HEK293 (cell line): ENCODE data around the gene ANKRD22.

Experiments used
- CTCF ChIA-PET: fragments of 350-600 bp; formaldehyde crosslinking; extraction: SDS; loops from one replicate; lab custom pipeline; 2021; ENCODE audit warnings: antibody characterized with exemption; lab: Yijun Ruan, JAX
- POLR2A ChIA-PET: fragments of 300-600 bp; formaldehyde crosslinking; extraction: SDS; loops from one replicate; lab custom pipeline; 2020; ENCODE audit warnings: antibody characterized with exemption, inconsistent platforms; lab: Yijun Ruan, JAX
- H3K27ac ChIP-seq: fragments of 200-500 bp; sonication (Bioruptor generic); 2 replicates; pipeline ENCODE4 v1.5.1; 2014; ENCODE audit warnings: low read depth, low read length, control low read depth, inconsistent platforms; ENCODE audit errors: extremely low read depth
- H3K36me3 ChIP-seq, 2 experiments: fragments of 200-500 bp in 1 of 2; sonication (Bioruptor generic) in 1 of 2; 1 replicate in 1 of 2; 2 replicates in 1 of 2; pipeline ENCODE4 v1.5.1; 2014 to 2017; ENCODE audit warnings: inconsistent platforms in 2 of 2, low read length in 2 of 2; ENCODE audit not compliant: control insufficient read depth in 2 of 2, insufficient read depth in 1 of 2
- H3K4me1 ChIP-seq: fragments of 200-500 bp; sonication (Bioruptor generic); 2 replicates; pipeline ENCODE4 v1.5.1; 2014; ENCODE audit warnings: mild to moderate bottlenecking, low read length, inconsistent platforms; ENCODE audit not compliant: control insufficient read depth, insufficient read depth
- H3K4me3 ChIP-seq: 2 replicates; pipeline ENCODE4 v1.5.1; 2011; ENCODE audit warnings: low read depth, mild to moderate bottlenecking, control low read depth, low read length, moderate library complexity
- H3K9me3 ChIP-seq: fragments of 200-500 bp; sonication (Bioruptor generic); 2 replicates; pipeline ENCODE4 v1.5.1; 2014; ENCODE audit warnings: low read depth, low read length, inconsistent platforms; ENCODE audit not compliant: control insufficient read depth, insufficient read depth
- FEZF1 ChIP-seq: fragments of 450-650 bp; formaldehyde crosslinking; IDR thresholded peaks from 2 replicates; pipeline ENCODE4 v1.5.1; 2016; ENCODE audit warnings: missing biosample characterization, missing genetic modification characterization
- PRDM6 ChIP-seq: fragments of 450-650 bp; formaldehyde crosslinking; IDR thresholded peaks from 2 replicates; pipeline ENCODE4 v1.5.1; 2017; ENCODE audit warnings: missing biosample characterization, missing genetic modification characterization
- ZNF140 ChIP-seq: fragments of 450-650 bp; formaldehyde crosslinking; IDR thresholded peaks from 2 replicates; pipeline ENCODE4 v1.5.1; 2016; ENCODE audit warnings: missing biosample characterization, missing genetic modification characterization
- ZNF146 ChIP-seq: fragments of 450-650 bp; formaldehyde crosslinking; IDR thresholded peaks from 2 replicates; pipeline ENCODE4 v1.5.1; 2016; ENCODE audit warnings: missing biosample characterization, missing genetic modification characterization
- ZNF335 ChIP-seq: fragments of 450-650 bp; formaldehyde crosslinking; conservative IDR thresholded peaks from 2 replicates; pipeline ENCODE4 v1.5.1; 2016; ENCODE audit warnings: missing biosample characterization, missing genetic modification characterization
- ZNF391 ChIP-seq: fragments of 450-650 bp; formaldehyde crosslinking; IDR thresholded peaks from 2 replicates; pipeline ENCODE4 v1.5.1; 2016; ENCODE audit warnings: low read depth, missing biosample characterization, missing genetic modification characterization, borderline replicate concordance
- ZNF48 ChIP-seq: fragments of 450-650 bp; formaldehyde crosslinking; IDR thresholded peaks from 2 replicates; pipeline ENCODE4 v1.5.1; 2016; ENCODE audit warnings: missing biosample characterization, missing genetic modification characterization
- ZNF501 ChIP-seq: fragments of 450-650 bp; formaldehyde crosslinking; IDR thresholded peaks from 2 replicates; pipeline ENCODE4 v1.5.1; 2016; ENCODE audit warnings: missing biosample characterization, missing genetic modification characterization
- ZNF660 ChIP-seq: fragments of 450-650 bp; IDR thresholded peaks from 2 replicates; pipeline ENCODE4 v1.5.1; 2018; ENCODE audit warnings: missing biosample characterization, mild to moderate bottlenecking, missing genetic modification characterization
- ZNF664 ChIP-seq: fragments of 450-650 bp; formaldehyde crosslinking; IDR thresholded peaks from 2 replicates; pipeline ENCODE4 v1.5.1; 2016; ENCODE audit warnings: missing biosample characterization, missing genetic modification characterization
- ZNF792 ChIP-seq: fragments of 450-650 bp; formaldehyde crosslinking; IDR thresholded peaks from 2 replicates; pipeline ENCODE4 v1.5.1; 2016; ENCODE audit warnings: missing biosample characterization, missing genetic modification characterization
- ZSCAN5A ChIP-seq: fragments of 450-650 bp; formaldehyde crosslinking; IDR thresholded peaks from 2 replicates; pipeline ENCODE4 v1.5.1; 2016; ENCODE audit warnings: missing biosample characterization, missing genetic modification characterization
- TF ChIP-seq, protein P1 (sequence below): fragments of 450-650 bp; formaldehyde crosslinking; IDR thresholded peaks from 2 replicates; pipeline ENCODE4 v1.5.1; 2016; ENCODE audit warnings: missing biosample characterization, missing genetic modification characterization

The ANKRD22 gene

DNA sequence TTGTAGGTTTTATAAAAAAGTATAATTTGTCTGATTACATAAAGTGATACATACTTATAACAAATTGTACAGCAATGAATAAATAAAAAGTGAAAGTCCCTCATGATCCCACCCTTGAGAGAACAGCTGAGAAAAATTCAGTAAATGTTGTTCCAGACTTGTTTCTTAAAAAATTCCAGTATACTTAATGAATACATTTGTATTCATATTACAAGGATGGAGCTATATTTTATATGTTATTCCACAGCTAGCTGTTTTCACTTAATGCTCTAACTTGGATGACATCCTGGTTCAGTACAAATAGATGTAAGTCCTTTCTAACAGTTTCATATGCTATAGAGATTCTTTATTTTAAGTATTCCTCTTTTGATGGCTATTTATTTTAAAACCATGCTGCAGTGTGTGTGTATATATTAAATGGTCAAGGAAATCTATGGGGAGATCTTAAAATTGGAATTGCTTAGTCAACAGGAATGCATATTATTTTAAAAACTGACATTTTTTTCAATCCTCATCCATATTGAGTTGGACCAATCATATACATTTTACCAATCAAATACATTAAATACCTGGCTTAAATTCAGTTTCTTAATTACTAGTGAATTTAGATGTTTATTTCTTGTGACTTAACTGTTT is 37.3 kb upstream of the ANKRD22 start:
- no peaks in the 10 kb centered on the region for H3K36me3 ChIP-seq
- CTCF ChIA-PET: interaction anchor here (1.1 kb wide), 1 partner anchor 52 kb away, joined by 3 read pairs; no protein-coding TSS in a partner anchor
- no peak for TF ChIP-seq ZNF391 (tag by site-specific recombination)
- TF ChIP-seq, all 188 proteins: peak for 0
- Histone ChIP-seq H3K9me3 (no peaks in the 10 kb centered on the region), H3K4me3 (no peak overlapping the region), H3K4me1 (peaks cover 20% of the 10 kb centered on the region), H3K27ac (no peak overlapping the region)
- POLR2A ChIA-PET: interaction anchor here (1.3 kb wide), 1 partner anchor 9 kb away, joined by 3 read pairs; no protein-coding TSS in a partner anchor

DNA sequence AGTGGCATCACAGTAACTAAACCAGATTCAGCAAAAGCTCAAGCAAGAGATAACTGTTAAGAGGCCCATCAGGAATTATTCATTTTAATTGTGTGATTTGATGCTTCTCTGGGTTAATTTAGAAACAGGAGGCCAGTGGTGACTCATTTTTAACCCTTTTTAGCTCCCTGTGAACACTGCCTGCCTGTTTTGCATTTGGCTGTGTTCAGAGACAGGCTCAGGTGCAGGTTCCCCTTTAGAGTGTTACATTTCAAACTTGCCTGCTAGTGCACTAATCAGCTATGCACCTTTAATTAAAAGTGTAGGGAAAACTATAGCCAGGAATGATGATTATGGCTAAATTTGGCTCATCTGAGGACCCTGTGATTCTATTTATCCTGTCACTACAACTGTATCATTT is 34.9 kb upstream of the ANKRD22 start:
- Histone ChIP-seq H3K36me3 (no peaks in the 10 kb centered on the region), H3K27ac (no peak overlapping the region)
- ChIA-PET CTCF (interaction anchor here (1.1 to 1.3 kb wide), 2 partner anchors 35 to 46 kb away, joined by 3 to 5 read pairs; partner anchors contain the start of gene ANKRD22), POLR2A (no interaction called here)
- TF ChIP-seq ZNF335 (tag by site-specific recombination): peak; percentile 59
- TF ChIP-seq ZNF660 (tag by site-specific recombination): peak; percentile 32; the same call in 1 of the 2 replicates
- 0 out of 2 replicates have a peak, but pooled peaks have one; percentile 33 for TF ChIP-seq ZNF664
- 0 out of 2 replicates have a peak, but pooled peaks have one; percentile 9 for TF ChIP-seq FEZF1 (tag by site-specific recombination)
- no peak for TF ChIP-seq ZNF140 (tag by site-specific recombination)
- TF ChIP-seq PRDM6 (tag by site-specific recombination): peak; percentile 34; the same call in 1 of the 2 replicates
- no peak for TF ChIP-seq ZNF391 (tag by site-specific recombination)
- TF ChIP-seq, all 188 proteins: peak for 5
- Histone ChIP-seq H3K9me3 (no peaks in the 10 kb centered on the region), H3K4me3 (no peak overlapping the region), H3K4me1 (peaks cover 37% of the 10 kb centered on the region)

DNA sequence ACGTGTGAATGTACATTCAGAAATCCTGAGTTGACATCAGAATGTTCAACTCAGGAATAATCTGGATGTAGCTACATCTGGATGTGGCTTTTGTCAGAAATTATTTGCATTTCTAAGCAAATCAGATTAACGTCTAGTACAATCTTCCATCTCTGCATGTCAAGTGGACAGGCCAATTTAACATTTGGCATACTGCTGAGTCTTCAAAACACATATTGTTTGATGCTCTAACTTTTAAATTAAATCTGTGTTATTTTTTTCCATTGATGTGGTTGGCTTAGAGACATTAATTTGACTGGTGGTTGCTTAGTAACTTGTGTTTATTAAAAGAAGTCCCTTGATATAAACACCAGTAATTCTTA is 31.8 kb upstream of the ANKRD22 start:
- TF ChIP-seq ZNF146 (tag by site-specific recombination) (no peak), ZSCAN5A (tag by site-specific recombination) (no peak), ZNF501 (tag by site-specific recombination) (no peak), ZNF48 (tag by site-specific recombination) (no peak), FEZF1 (tag by site-specific recombination) (no peak), ZNF792 (tag by site-specific recombination) (no peak)
- TF ChIP-seq, protein P1, sequence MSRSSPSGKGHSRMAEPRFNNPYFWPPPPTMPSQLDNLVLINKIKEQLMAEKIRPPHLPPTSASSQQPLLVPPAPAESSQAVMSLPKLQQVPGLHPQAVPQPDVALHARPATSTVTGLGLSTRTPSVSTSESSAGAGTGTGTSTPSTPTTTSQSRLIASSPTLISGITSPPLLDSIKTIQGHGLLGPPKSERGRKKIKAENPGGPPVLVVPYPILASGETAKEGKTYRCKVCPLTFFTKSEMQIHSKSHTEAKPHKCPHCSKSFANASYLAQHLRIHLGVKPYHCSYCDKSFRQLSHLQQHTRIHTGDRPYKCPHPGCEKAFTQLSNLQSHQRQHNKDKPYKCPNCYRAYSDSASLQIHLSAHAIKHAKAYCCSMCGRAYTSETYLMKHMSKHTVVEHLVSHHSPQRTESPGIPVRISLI (tag by site-specific recombination): no peak
- no peaks in the 10 kb centered on the region for H3K36me3 ChIP-seq
- no peak overlapping the region for H3K27ac ChIP-seq
- POLR2A ChIA-PET: no interaction called here
- no peak overlapping the region for H3K4me3 ChIP-seq
- CTCF ChIA-PET: interaction anchor here (0.8 to 1.9 kb wide), 3 partner anchors 47 to 49 kb away, joined by 4 to 6 read pairs (median 5); no protein-coding TSS in a partner anchor
- H3K4me1 ChIP-seq: peaks cover 39% of the 10 kb centered on the region
- H3K9me3 ChIP-seq: no peaks in the 10 kb centered on the region
